Tibial artery (tissue), 4 donors: ENCODE measurements around the gene PPAN.

ENCODE experiments used
- DNase-seq, 2 donors: peaks; one replicate each; pipeline ENCODE4 v3.0.0-alpha.2; 2019
- H3K27ac ChIP-seq, 2 donors: fragments of 200-600 bp; sonication (generic) in 1 of 2; 1 replicate in 1 of 2; 2 replicates in 1 of 2; pipeline ENCODE4 v1.5.1; 2018 to 2019; ENCODE audit warnings: mild to moderate bottlenecking in 1 of 2
- H3K27me3 ChIP-seq, 2 donors: fragments of 200-600 bp; sonication (generic) in 1 of 2; one replicate each; pipeline versions ENCODE4 v1.5.1 to v1.6.0; 2016 to 2019
- H3K36me3 ChIP-seq, 3 donors: fragments of 200-600 bp; sonication (generic) in 2 of 3; one replicate each; pipeline ENCODE4 v1.5.1; 2016 to 2019; ENCODE audit warnings: mild to moderate bottlenecking in 2 of 3
- H3K4me1 ChIP-seq, 4 donors: fragments of 200-600 bp; sonication (generic) in 2 of 4; 1 replicate in 3 of 4; 2 replicates in 1 of 4; pipeline ENCODE4 v1.5.1; 2016 to 2019
- H3K4me3 ChIP-seq, 2 donors: fragments of 200-600 bp; sonication (generic) in 1 of 2; 1 replicate in 1 of 2; 2 replicates in 1 of 2; pipeline ENCODE4 v1.5.1; 2018 to 2019; ENCODE audit warnings: mild to moderate bottlenecking in 2 of 2
- H3K9me3 ChIP-seq, 3 donors: fragments of 200-600 bp; sonication (generic) in 1 of 3; one replicate each; pipeline ENCODE4 v1.5.1; 2016 to 2019
- CTCF ChIP-seq, 2 experiments: fragments of 200-600 bp in 1 of 2; fragments of 450-650 bp in 1 of 2; IDR thresholded peaks; one replicate each; pipeline ENCODE4 v1.5.1; 2017 to 2019; ENCODE audit warnings: antibody characterized with exemption in 2 of 2, mild to moderate bottlenecking in 1 of 2, moderate library complexity in 1 of 2
- intact Hi-C: fragments of 100-400 bp; cut with DNase I; formaldehyde crosslinking; loops from one replicate; pipeline ENCODE4 v1.15.0; 2023; ENCODE audit warnings: low total_unique reads

Gene PPAN

GRCh38 chr19:10158071-10158470 lies 51.9 kb downstream of the PPAN start:
- no peak for TF ChIP-seq CTCF (IDR thresholded peaks at IDR 0.05)
- intact Hi-C loops: no loop called here
- Histone ChIP-seq H3K9me3 (no peaks in the 10 kb centered on the region), H3K4me3 (no peak overlapping the region), H3K36me3 (peaks cover 68 to 100% (median 95%) of the 10 kb centered on the region in 3 donors), H3K4me1 (no peaks in the 10 kb centered on the region), H3K27ac (no peak overlapping the region), H3K27me3 (no peaks in the 10 kb centered on the region)
- no peak for DNase-seq

- Histone ChIP-seq H3K4me1 (no peaks in the 10 kb centered on the region), H3K4me3 (no peak overlapping the region), H3K36me3 (peaks cover 69 to 100% (median 99%) of the 10 kb centered on the region in 3 donors), H3K27ac (no peak overlapping the region), H3K27me3 (no peaks in the 10 kb centered on the region), H3K9me3 (no peaks in the 10 kb centered on the region)
- no peak for DNase-seq
- intact Hi-C loops: no loop called here
- TF ChIP-seq CTCF (IDR thresholded peaks at IDR 0.05): no peak
Observed at GRCh38 chr19:10158485-10158884, 52.3 kb downstream of the PPAN start.

- Histone ChIP-seq H3K9me3 (no peaks in the 10 kb centered on the region), H3K4me3 (no peak overlapping the region), H3K27me3 (no peaks in the 10 kb centered on the region), H3K36me3 (peaks cover 69 to 99% (median 99%) of the 10 kb centered on the region in 3 donors), H3K4me1 (no peaks in the 10 kb centered on the region), H3K27ac (no peak overlapping the region)
- DNase-seq: no peak
- TF ChIP-seq CTCF (IDR thresholded peaks at IDR 0.05): no peak
- intact Hi-C loops: no loop called here
Observed at GRCh38 chr19:10159610-10160009, 53.4 kb downstream of the PPAN start.
